ENCODE measurements around the gene MRPS27.

The MRPS27 gene

GRCh38 chr5:72290356-72291133 is 29.5 kb downstream of the MRPS27 start:
- no peak for DNase-seq

- DNase-seq: no peak
These were observed 31.1 kb downstream of the MRPS27 start for GRCh38 chr5:72288924-72289323.

- no peak for DNase-seq
These were observed 33.2 kb downstream of the MRPS27 start for GRCh38 chr5:72286798-72287197.

- no peak for DNase-seq
These were observed 34.6 kb downstream of the MRPS27 start for GRCh38 chr5:72285424-72285821.

- no peak for DNase-seq
These were observed 35.2 kb downstream of the MRPS27 start for GRCh38 chr5:72284559-72285423.

- DNase-seq: no peak
These were observed 36.7 kb downstream of the MRPS27 start for GRCh38 chr5:72283358-72283757.

GRCh38 chr5:72282878-72283277 is 37.2 kb downstream of the MRPS27 start:
- DNase-seq: peak; percentile 52

- DNase-seq: peak; percentile 94
These were observed 38.1 kb downstream of the MRPS27 start for GRCh38 chr5:72281764-72282499.

GRCh38 chr5:72281430-72281763 is 38.6 kb downstream of the MRPS27 start:
- DNase-seq: no peak

- DNase-seq: peak; percentile 76
These were observed 39.4 kb downstream of the MRPS27 start for GRCh38 chr5:72280581-72281069.

GRCh38 chr5:72276219-72276752 is 43.8 kb downstream of the MRPS27 start:
- no peak for DNase-seq

- no peak for DNase-seq
These were observed 46.5 kb downstream of the MRPS27 start for GRCh38 chr5:72273547-72273946.

- no peak for DNase-seq
These were observed 47.6 kb downstream of the MRPS27 start for GRCh38 chr5:72272398-72272797.

- no peak for DNase-seq
These were observed 48.3 kb downstream of the MRPS27 start for GRCh38 chr5:72271702-72272101.

- DNase-seq: no peak
These were observed 50.0 kb downstream of the MRPS27 start for GRCh38 chr5:72270037-72270436.

- no peak for DNase-seq
These were observed 50.6 kb downstream of the MRPS27 start for GRCh38 chr5:72269411-72269780.

GRCh38 chr5:72268753-72269410 is 51.2 kb downstream of the MRPS27 start:
- DNase-seq: peak; percentile 54

GRCh38 chr5:72268260-72268659 is 51.8 kb downstream of the MRPS27 start:
- DNase-seq: no peak

- DNase-seq: no peak
These were observed 52.4 kb downstream of the MRPS27 start for GRCh38 chr5:72267685-72268084.

- DNase-seq: no peak
These were observed 53.2 kb downstream of the MRPS27 start for GRCh38 chr5:72266862-72267261.

GRCh38 chr5:72265032-72265877 is 54.8 kb downstream of the MRPS27 start:
- no peak for DNase-seq
